WTC11 (cell line): ENCODE data around the gene ATXN10. TPM values are rescaled to one million over a fixed set of nuclear protein-coding genes. Genes with fewer than 3 reads are reported as not detected.

Experiments
- ATAC-seq: fragments of 200-7000 bp; cut with Tn5 transposase; 2 replicates; pipeline ENCODE4 v1.10.0; 2021; ENCODE audit warnings: mild to moderate bottlenecking, moderate library complexity
- CTCF ChIA-PET: fragments of 300-600 bp; sonication (Branson Sonifier 250); formaldehyde crosslinking; loops from one replicate; lab custom pipeline; 2021; ENCODE audit warnings: antibody characterized with exemption; lab: Charles Lee
- POLR2A ChIA-PET: fragments of 350-600 bp; sonication (Branson Sonifier 250); formaldehyde crosslinking; loops from one replicate; lab custom pipeline; 2021; ENCODE audit warnings: antibody characterized with exemption; lab: Charles Lee
- DNase-seq: peaks from one replicate; pipeline ENCODE4 v3.0.0; 2021; ENCODE audit warnings: low spot score
- H3K27ac Mint-ChIP-seq: 2 replicates; pipeline ENCODE4 v1.8.0; 2021; ENCODE audit warnings: mixed read lengths
- H3K27me3 Mint-ChIP-seq: 2 replicates; pipeline ENCODE4 v1.8.0; 2021; ENCODE audit warnings: low read depth, mild to moderate bottlenecking, moderate library complexity, mixed read lengths
- H3K36me3 Mint-ChIP-seq: 2 replicates; pipeline ENCODE4 v1.8.0; 2021; ENCODE audit warnings: mixed read lengths
- H3K4me1 Mint-ChIP-seq: 2 replicates; pipeline ENCODE4 v1.8.0; 2022; ENCODE audit warnings: mixed read lengths
- H3K4me3 Mint-ChIP-seq: 2 replicates; pipeline ENCODE4 v1.8.0; 2021; ENCODE audit warnings: mild to moderate bottlenecking, moderate library complexity, mixed read lengths
- H3K9me3 Mint-ChIP-seq: 2 replicates; pipeline ENCODE4 v1.8.0; 2021; ENCODE audit warnings: mixed read lengths
- CREB1 ChIP-seq: sonication (generic); formaldehyde crosslinking; IDR thresholded peaks from 2 replicates; pipeline ENCODE4 v1.8.0; 2023; ENCODE audit warnings: mild to moderate bottlenecking, missing genetic modification reagents
- ETV6 ChIP-seq: sonication (generic); formaldehyde crosslinking; IDR thresholded peaks from 2 replicates; pipeline ENCODE4 v1.8.1; 2022; ENCODE audit warnings: mild to moderate bottlenecking, missing genetic modification reagents
- FOXJ3 ChIP-seq: sonication (generic); formaldehyde crosslinking; IDR thresholded peaks from 2 replicates; pipeline ENCODE4 v1.9.0; 2021; ENCODE audit warnings: missing genetic modification reagents, mild to moderate bottlenecking, borderline replicate concordance
- FOXK1 ChIP-seq: sonication (generic); formaldehyde crosslinking; IDR thresholded peaks from 2 replicates; pipeline ENCODE4 v1.8.0; 2022; ENCODE audit warnings: mild to moderate bottlenecking, moderate library complexity, missing genetic modification reagents
- JAZF1 ChIP-seq: fragments of 250-450 bp; sonication (Bioruptor Pico); IDR thresholded peaks from 2 replicates; pipeline ENCODE4 v1.9.0; 2021; ENCODE audit warnings: moderate library complexity, mild to moderate bottlenecking, inconsistent platforms
- MXD4 ChIP-seq: fragments of 250-450 bp; sonication (Bioruptor Pico); IDR thresholded peaks from 2 replicates; pipeline ENCODE4 v1.8.0; 2021; ENCODE audit warnings: mild to moderate bottlenecking, moderate library complexity, borderline replicate concordance
- RORB ChIP-seq: fragments of 250-450 bp; sonication (Bioruptor Pico); IDR thresholded peaks from 2 replicates; pipeline ENCODE4 v1.9.0; 2021; ENCODE audit warnings: mild to moderate bottlenecking
- SMAD4 ChIP-seq: sonication (generic); formaldehyde crosslinking; IDR thresholded peaks from 2 replicates; pipeline ENCODE4 v1.8.0; 2022; ENCODE audit warnings: mild to moderate bottlenecking, missing genetic modification reagents
- TEAD4 ChIP-seq: sonication (generic); formaldehyde crosslinking; IDR thresholded peaks from 2 replicates; pipeline ENCODE4 v1.8.0; 2022; ENCODE audit warnings: mild to moderate bottlenecking, missing genetic modification reagents
- ZNF121 ChIP-seq: sonication (generic); formaldehyde crosslinking; IDR thresholded peaks from 2 replicates; pipeline ENCODE4 v1.8.0; 2023; ENCODE audit warnings: missing genetic modification reagents
- ZNF232 ChIP-seq: sonication (generic); formaldehyde crosslinking; IDR thresholded peaks from 2 replicates; pipeline ENCODE4 v1.8.0; 2022; ENCODE audit warnings: mild to moderate bottlenecking, missing genetic modification reagents
- total RNA-seq: library from RNA; stranded (reverse); gene quantifications from 3 replicates; pipeline ENCODE4 v1.2.3, GENCODE V29; 2021
- TF ChIP-seq, protein P1 (sequence below): sonication (generic); formaldehyde crosslinking; IDR thresholded peaks from 2 replicates; pipeline ENCODE4 v1.8.0; 2023; ENCODE audit warnings: missing genetic modification reagents, mild to moderate bottlenecking, borderline replicate concordance
- TF ChIP-seq, protein P2 (sequence below): sonication (generic); formaldehyde crosslinking; IDR thresholded peaks from 2 replicates; pipeline ENCODE4 v1.8.1; 2023; ENCODE audit warnings: mild to moderate bottlenecking, missing genetic modification reagents
- TF ChIP-seq, protein P3 (sequence below): sonication (generic); formaldehyde crosslinking; conservative IDR thresholded peaks from 2 replicates; pipeline ENCODE4 v1.8.1; 2022; ENCODE audit warnings: mild to moderate bottlenecking, missing genetic modification reagents

ATXN10 gene
- total RNA-seq, 1 experiment from 2014 or later = 185 TPM

DNA sequence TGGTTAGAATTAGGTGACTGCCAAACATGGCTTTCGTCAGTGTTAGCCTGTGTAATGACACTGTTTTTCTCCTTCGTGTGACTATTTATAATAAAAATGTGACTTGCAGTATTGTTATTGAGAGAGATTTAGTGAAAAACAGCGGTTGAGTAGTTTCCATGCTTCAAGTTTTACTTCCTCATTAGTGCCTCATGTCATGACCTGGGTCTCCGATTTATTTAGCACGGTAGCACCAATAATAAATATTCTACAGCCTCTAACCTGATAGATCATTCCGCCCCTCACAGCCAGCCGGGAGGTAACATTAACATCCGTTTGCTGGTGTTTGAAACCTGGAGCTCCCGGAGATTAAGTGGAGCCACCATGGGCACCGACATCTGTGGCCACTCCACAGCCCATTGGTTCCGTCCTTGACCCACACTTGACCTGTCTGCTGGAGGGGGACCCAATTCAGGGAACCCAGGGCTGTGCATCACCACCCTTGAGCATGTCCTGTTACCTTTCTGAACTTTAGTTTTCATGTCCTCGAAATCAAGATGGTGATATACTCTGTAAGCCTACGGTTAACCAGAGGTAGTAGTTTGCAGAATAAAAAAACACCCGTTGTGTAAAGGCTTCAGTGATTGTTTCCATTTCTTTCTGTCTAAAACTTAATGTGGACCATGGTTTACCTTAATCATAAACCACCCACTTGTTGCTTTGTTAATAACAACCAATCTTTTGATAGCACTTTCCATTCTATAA lies 104.1 kb downstream of the ATXN10 start:
- peaks cover 6% of the 10 kb centered on the region; the same call in 1 of the 2 replicates for H3K36me3 Mint-ChIP-seq
- H3K4me1 Mint-ChIP-seq = peaks cover 37% of the 10 kb centered on the region
- TF ChIP-seq ETV6 (CRISPR knock-in tag) (no peak), TEAD4 (CRISPR knock-in tag) (no peak), JAZF1 (CRISPR knock-in tag) (no peak), RORB (CRISPR knock-in tag) (no peak), MXD4 (no peak)
- TF ChIP-seq, protein P1, sequence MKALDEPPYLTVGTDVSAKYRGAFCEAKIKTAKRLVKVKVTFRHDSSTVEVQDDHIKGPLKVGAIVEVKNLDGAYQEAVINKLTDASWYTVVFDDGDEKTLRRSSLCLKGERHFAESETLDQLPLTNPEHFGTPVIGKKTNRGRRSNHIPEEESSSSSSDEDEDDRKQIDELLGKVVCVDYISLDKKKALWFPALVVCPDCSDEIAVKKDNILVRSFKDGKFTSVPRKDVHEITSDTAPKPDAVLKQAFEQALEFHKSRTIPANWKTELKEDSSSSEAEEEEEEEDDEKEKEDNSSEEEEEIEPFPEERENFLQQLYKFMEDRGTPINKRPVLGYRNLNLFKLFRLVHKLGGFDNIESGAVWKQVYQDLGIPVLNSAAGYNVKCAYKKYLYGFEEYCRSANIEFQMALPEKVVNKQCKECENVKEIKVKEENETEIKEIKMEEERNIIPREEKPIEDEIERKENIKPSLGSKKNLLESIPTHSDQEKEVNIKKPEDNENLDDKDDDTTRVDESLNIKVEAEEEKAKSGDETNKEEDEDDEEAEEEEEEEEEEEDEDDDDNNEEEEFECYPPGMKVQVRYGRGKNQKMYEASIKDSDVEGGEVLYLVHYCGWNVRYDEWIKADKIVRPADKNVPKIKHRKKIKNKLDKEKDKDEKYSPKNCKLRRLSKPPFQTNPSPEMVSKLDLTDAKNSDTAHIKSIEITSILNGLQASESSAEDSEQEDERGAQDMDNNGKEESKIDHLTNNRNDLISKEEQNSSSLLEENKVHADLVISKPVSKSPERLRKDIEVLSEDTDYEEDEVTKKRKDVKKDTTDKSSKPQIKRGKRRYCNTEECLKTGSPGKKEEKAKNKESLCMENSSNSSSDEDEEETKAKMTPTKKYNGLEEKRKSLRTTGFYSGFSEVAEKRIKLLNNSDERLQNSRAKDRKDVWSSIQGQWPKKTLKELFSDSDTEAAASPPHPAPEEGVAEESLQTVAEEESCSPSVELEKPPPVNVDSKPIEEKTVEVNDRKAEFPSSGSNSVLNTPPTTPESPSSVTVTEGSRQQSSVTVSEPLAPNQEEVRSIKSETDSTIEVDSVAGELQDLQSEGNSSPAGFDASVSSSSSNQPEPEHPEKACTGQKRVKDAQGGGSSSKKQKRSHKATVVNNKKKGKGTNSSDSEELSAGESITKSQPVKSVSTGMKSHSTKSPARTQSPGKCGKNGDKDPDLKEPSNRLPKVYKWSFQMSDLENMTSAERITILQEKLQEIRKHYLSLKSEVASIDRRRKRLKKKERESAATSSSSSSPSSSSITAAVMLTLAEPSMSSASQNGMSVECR (CRISPR knock-in tag) = no peak
- no peaks in the 10 kb centered on the region; the same call in 1 of the 2 replicates for H3K9me3 Mint-ChIP-seq
- no peak overlapping the region for H3K4me3 Mint-ChIP-seq
- ChIA-PET CTCF (interaction anchor here (0.8 kb wide), 1 partner anchor 56 kb away, joined by 3 read pairs; no protein-coding TSS in a partner anchor), POLR2A (no interaction called here)
- ATAC-seq = no peak
- DNase-seq = no peak
- no peaks in the 10 kb centered on the region for H3K27me3 Mint-ChIP-seq
- H3K27ac Mint-ChIP-seq = peak overlapping the region; percentile 44; the same call in 1 of the 2 replicates

DNA sequence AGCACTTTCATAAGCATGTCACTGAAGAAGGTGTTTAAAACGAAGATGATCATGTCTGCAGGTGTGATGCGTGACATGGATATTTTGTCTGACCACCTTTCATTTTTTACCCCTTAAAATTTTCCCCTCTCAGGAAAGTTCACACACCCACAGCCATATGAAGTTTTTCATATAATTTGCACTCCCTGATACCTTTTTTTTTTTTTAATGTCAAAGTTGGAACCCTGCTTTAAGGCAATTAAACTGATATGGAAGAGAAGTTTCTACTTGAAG lies 104.6 kb downstream of the ATXN10 start:
- Mint-ChIP-seq H3K36me3 (peaks cover 8% of the 10 kb centered on the region), H3K4me3 (no peak overlapping the region), H3K27me3 (no peaks in the 10 kb centered on the region), H3K27ac (no peak overlapping the region), H3K4me1 (peaks cover 37% of the 10 kb centered on the region), H3K9me3 (no peaks in the 10 kb centered on the region)
- TF ChIP-seq, protein P2, sequence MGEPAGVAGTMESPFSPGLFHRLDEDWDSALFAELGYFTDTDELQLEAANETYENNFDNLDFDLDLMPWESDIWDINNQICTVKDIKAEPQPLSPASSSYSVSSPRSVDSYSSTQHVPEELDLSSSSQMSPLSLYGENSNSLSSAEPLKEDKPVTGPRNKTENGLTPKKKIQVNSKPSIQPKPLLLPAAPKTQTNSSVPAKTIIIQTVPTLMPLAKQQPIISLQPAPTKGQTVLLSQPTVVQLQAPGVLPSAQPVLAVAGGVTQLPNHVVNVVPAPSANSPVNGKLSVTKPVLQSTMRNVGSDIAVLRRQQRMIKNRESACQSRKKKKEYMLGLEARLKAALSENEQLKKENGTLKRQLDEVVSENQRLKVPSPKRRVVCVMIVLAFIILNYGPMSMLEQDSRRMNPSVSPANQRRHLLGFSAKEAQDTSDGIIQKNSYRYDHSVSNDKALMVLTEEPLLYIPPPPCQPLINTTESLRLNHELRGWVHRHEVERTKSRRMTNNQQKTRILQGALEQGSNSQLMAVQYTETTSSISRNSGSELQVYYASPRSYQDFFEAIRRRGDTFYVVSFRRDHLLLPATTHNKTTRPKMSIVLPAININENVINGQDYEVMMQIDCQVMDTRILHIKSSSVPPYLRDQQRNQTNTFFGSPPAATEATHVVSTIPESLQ (CRISPR knock-in tag) = no peak
- TF ChIP-seq, protein P3, sequence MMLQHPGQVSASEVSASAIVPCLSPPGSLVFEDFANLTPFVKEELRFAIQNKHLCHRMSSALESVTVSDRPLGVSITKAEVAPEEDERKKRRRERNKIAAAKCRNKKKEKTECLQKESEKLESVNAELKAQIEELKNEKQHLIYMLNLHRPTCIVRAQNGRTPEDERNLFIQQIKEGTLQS (CRISPR knock-in tag) = no peak
- TF ChIP-seq ZNF121 (CRISPR knock-in tag) = no peak
- no peak for TF ChIP-seq CREB1 (CRISPR knock-in tag)
- TF ChIP-seq FOXK1 = no peak
- POLR2A ChIA-PET = no interaction called here
- CTCF ChIA-PET = interaction anchor here (0.8 kb wide), 1 partner anchor 56 kb away, joined by 3 read pairs; no protein-coding TSS in a partner anchor
- DNase-seq (no peak), ATAC-seq (no peak)

DNA sequence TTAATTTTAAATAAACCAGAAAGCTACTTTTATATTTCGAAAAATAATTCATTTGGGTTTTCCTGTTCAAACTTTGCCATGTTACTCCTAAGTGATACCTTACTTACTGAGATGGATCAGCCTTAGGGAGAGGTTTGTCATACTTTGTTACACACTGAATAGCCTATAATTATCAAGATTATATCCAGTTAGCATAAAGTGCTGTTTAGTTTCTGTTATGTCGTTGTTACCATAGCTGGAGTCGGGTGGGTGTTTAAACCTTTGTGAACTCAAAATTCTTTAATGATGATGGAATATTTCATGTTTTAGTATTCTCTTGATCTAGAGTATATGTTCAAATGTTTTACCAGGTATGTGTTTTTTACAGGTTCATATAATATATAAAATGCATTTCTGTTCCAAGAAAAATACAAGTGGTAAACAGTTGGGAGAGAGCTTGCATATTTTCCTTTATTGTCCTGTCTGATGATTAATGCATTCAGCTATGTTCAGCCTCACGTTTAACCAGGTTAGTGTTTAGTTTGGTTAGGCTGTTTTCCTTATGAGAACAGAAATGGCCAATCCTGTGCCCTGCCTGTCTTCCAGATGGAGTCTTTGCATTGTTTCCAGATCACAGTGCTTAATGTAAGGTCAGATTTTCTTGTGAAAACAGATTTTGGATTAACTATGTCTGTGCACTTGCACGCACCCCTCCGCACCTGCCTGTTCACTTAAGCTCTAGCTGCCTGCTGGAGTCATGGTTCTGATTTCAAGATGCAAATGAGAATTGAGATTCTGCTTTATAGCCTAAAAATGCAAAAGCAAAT lies 105.6 kb downstream of the ATXN10 start:
- H3K4me1 Mint-ChIP-seq = peaks cover 30% of the 10 kb centered on the region
- DNase-seq (no peak), ATAC-seq (no peak)
- CTCF ChIA-PET = no interaction called here
- H3K9me3 Mint-ChIP-seq = no peaks in the 10 kb centered on the region
- no peak for TF ChIP-seq FOXJ3 (CRISPR knock-in tag)
- no peak for TF ChIP-seq SMAD4 (CRISPR knock-in tag)
- no peak for TF ChIP-seq ZNF232 (CRISPR knock-in tag)
- H3K27me3 Mint-ChIP-seq = no peaks in the 10 kb centered on the region
- POLR2A ChIA-PET = no interaction called here
- H3K36me3 Mint-ChIP-seq = peaks cover 5% of the 10 kb centered on the region; the same call in 1 of the 2 replicates
- peak overlapping the region; percentile 39; the same call in 1 of the 2 replicates for H3K27ac Mint-ChIP-seq
- H3K4me3 Mint-ChIP-seq = no peak overlapping the region
